Sigmoid colon (tissue), 4 donors: ENCODE measurements around the gene PPP4R3A.
"Not testable (repeated sequence)": the region's sequence is repeated elsewhere in the genome, so short reads cannot be mapped to it uniquely, and the experiment has no call there.

Source experiments
- POLR2AphosphoS5 ChIP-seq, 4 donors: sonication (generic); formaldehyde crosslinking; IDR thresholded peaks; one replicate each; pipeline ENCODE4 v1.6.1; 2017; ENCODE audit warnings: antibody characterized with exemption in 4 of 4
- TF ChIP-seq, protein P1 (sequence below), 4 experiments: fragments of 450-650 bp in 3 of 4; fragments of 200-600 bp in 1 of 4; IDR thresholded peaks; one replicate each; pipeline ENCODE4 v1.5.1; 2016 to 2019; ENCODE audit warnings: antibody characterized with exemption in 4 of 4, mild to moderate bottlenecking in 3 of 4, moderate library complexity in 2 of 4

GRCh38 chr14:91428931-91429330 is 81.2 kb downstream of the PPP4R3A start:
- TF ChIP-seq, protein P1, sequence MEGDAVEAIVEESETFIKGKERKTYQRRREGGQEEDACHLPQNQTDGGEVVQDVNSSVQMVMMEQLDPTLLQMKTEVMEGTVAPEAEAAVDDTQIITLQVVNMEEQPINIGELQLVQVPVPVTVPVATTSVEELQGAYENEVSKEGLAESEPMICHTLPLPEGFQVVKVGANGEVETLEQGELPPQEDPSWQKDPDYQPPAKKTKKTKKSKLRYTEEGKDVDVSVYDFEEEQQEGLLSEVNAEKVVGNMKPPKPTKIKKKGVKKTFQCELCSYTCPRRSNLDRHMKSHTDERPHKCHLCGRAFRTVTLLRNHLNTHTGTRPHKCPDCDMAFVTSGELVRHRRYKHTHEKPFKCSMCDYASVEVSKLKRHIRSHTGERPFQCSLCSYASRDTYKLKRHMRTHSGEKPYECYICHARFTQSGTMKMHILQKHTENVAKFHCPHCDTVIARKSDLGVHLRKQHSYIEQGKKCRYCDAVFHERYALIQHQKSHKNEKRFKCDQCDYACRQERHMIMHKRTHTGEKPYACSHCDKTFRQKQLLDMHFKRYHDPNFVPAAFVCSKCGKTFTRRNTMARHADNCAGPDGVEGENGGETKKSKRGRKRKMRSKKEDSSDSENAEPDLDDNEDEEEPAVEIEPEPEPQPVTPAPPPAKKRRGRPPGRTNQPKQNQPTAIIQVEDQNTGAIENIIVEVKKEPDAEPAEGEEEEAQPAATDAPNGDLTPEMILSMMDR (IDR thresholded peaks at IDR 0.05) = not testable (repeated sequence)
- TF ChIP-seq POLR2AphosphoS5 (IDR thresholded peaks at IDR 0.05) = not testable (repeated sequence)
